ENCODE data around the gene DYNLT5. TPM values are rescaled to one million over a fixed set of nuclear protein-coding genes. Genes with fewer than 3 reads are reported as not detected.
"Not testable (repeated sequence)": the region's sequence is repeated elsewhere in the genome, so short reads cannot be mapped to it uniquely, and the experiment has no call there.

DYNLT5 gene
- 0.25 and 0.44 TPM in 2 replicates for total RNA-seq (2012; rRNA removed)

GRCh38 chr1:66752000-66752592 lies at the start of gene DYNLT5:
DYNLT5 (plus strand) TSS chr1:66752459; CDS start chr1:66754659, 2,200 bp downstream.
- Histone ChIP-seq H3K4me3 (ENCODE audit: low read length) (peak within 1 kb of the TSS; percentile 70), H3K4me1 (ENCODE audit: control insufficient read depth, insufficient read depth, low read length) (peaks cover 50% of the 10 kb centered on the region), H3K36me3 (ENCODE audit: insufficient read depth, low read length) (no peaks in the 10 kb centered on the region), H3K9ac (ENCODE audit: low read depth, low read length) (peak within 1 kb of the TSS; percentile 71), H3K27me3 (ENCODE audit: control insufficient read depth, insufficient read depth, low read length) (no peaks in the 10 kb centered on the region), H3K4me2 (ENCODE audit: low read length) (peak within 1 kb of the TSS; percentile 90), H3K9me3 (replicated peaks; ENCODE audit: low read length) (no peaks in the 10 kb centered on the region)

- no peaks in the 10 kb centered on the region for H3K4me1 ChIP-seq (ENCODE audit: control insufficient read depth, insufficient read depth, low read length)
- no peak overlapping the region for H3K9ac ChIP-seq (ENCODE audit: low read depth, low read length)
- H3K4me3 ChIP-seq (ENCODE audit: low read length) = no peak overlapping the region
- H3K4me2 ChIP-seq (ENCODE audit: low read length) = no peak overlapping the region
- H3K9me3 ChIP-seq (replicated peaks; ENCODE audit: low read length) = no peaks in the 10 kb centered on the region
- H3K27me3 ChIP-seq (ENCODE audit: control insufficient read depth, insufficient read depth, low read length) = no peaks in the 10 kb centered on the region
- H3K36me3 ChIP-seq (ENCODE audit: insufficient read depth, low read length) = peaks cover under 1% of the 10 kb centered on the region
Measured at GRCh38 chr1:66704177-66704875, 47.9 kb upstream of the DYNLT5 start.

- Histone ChIP-seq H3K27me3 (ENCODE audit: control insufficient read depth, insufficient read depth, low read length) (no peaks in the 10 kb centered on the region), H3K4me2 (ENCODE audit: low read length) (no peak overlapping the region), H3K4me1 (ENCODE audit: control insufficient read depth, insufficient read depth, low read length) (no peaks in the 10 kb centered on the region), H3K4me3 (ENCODE audit: low read length) (no peak overlapping the region), H3K9me3 (replicated peaks; ENCODE audit: low read length) (no peaks in the 10 kb centered on the region), H3K36me3 (ENCODE audit: insufficient read depth, low read length) (no peaks in the 10 kb centered on the region), H3K9ac (ENCODE audit: low read depth, low read length) (no peak overlapping the region)
Measured at GRCh38 chr1:66705110-66705509, 47.1 kb upstream of the DYNLT5 start.

GRCh38 chr1:66711420-66711819 lies 40.8 kb upstream of the DYNLT5 start:
- H3K27me3 ChIP-seq (ENCODE audit: control insufficient read depth, insufficient read depth, low read length) = no peaks in the 10 kb centered on the region
- no peaks in the 10 kb centered on the region for H3K4me1 ChIP-seq (ENCODE audit: control insufficient read depth, insufficient read depth, low read length)
- no peak overlapping the region for H3K4me3 ChIP-seq (ENCODE audit: low read length)
- H3K9ac ChIP-seq (ENCODE audit: low read depth, low read length) = no peak overlapping the region
- no peak overlapping the region for H3K4me2 ChIP-seq (ENCODE audit: low read length)
- no peaks in the 10 kb centered on the region for H3K9me3 ChIP-seq (replicated peaks; ENCODE audit: low read length)
- H3K36me3 ChIP-seq (ENCODE audit: insufficient read depth, low read length) = no peaks in the 10 kb centered on the region

- H3K4me1 ChIP-seq (ENCODE audit: control insufficient read depth, insufficient read depth, low read length) = no peaks in the 10 kb centered on the region
- H3K9ac ChIP-seq (ENCODE audit: low read depth, low read length) = no peak overlapping the region
- H3K4me2 ChIP-seq (ENCODE audit: low read length) = no peak overlapping the region
- no peak overlapping the region for H3K4me3 ChIP-seq (ENCODE audit: low read length)
- H3K27me3 ChIP-seq (ENCODE audit: control insufficient read depth, insufficient read depth, low read length) = no peaks in the 10 kb centered on the region
- H3K9me3 ChIP-seq (replicated peaks; ENCODE audit: low read length) = no peaks in the 10 kb centered on the region
- no peaks in the 10 kb centered on the region for H3K36me3 ChIP-seq (ENCODE audit: insufficient read depth, low read length)
Measured at GRCh38 chr1:66712839-66713238, 39.4 kb upstream of the DYNLT5 start.

- no peaks in the 10 kb centered on the region for H3K9me3 ChIP-seq (replicated peaks; ENCODE audit: low read length)
- no peaks in the 10 kb centered on the region for H3K27me3 ChIP-seq (ENCODE audit: control insufficient read depth, insufficient read depth, low read length)
- peaks cover 22% of the 10 kb centered on the region for H3K4me1 ChIP-seq (ENCODE audit: control insufficient read depth, insufficient read depth, low read length)
- no peak overlapping the region for H3K9ac ChIP-seq (ENCODE audit: low read depth, low read length)
- no peak overlapping the region for H3K4me3 ChIP-seq (ENCODE audit: low read length)
- no peak overlapping the region for H3K4me2 ChIP-seq (ENCODE audit: low read length)
- H3K36me3 ChIP-seq (ENCODE audit: insufficient read depth, low read length) = no peaks in the 10 kb centered on the region
Measured at GRCh38 chr1:66723985-66724384, 28.3 kb upstream of the DYNLT5 start.

GRCh38 chr1:66725885-66726665 lies 26.2 kb upstream of the DYNLT5 start:
- H3K9ac ChIP-seq (ENCODE audit: low read depth, low read length) = no peak overlapping the region
- H3K9me3 ChIP-seq (replicated peaks; ENCODE audit: low read length) = no peaks in the 10 kb centered on the region
- H3K4me3 ChIP-seq (ENCODE audit: low read length) = no peak overlapping the region
- H3K4me2 ChIP-seq (ENCODE audit: low read length) = no peak overlapping the region
- H3K27me3 ChIP-seq (ENCODE audit: control insufficient read depth, insufficient read depth, low read length) = no peaks in the 10 kb centered on the region
- H3K36me3 ChIP-seq (ENCODE audit: insufficient read depth, low read length) = no peaks in the 10 kb centered on the region
- H3K4me1 ChIP-seq (ENCODE audit: control insufficient read depth, insufficient read depth, low read length) = peaks cover 31% of the 10 kb centered on the region

- Histone ChIP-seq H3K9ac (ENCODE audit: low read depth, low read length) (no peak overlapping the region), H3K4me1 (ENCODE audit: control insufficient read depth, insufficient read depth, low read length) (peaks cover 42% of the 10 kb centered on the region), H3K36me3 (ENCODE audit: insufficient read depth, low read length) (no peaks in the 10 kb centered on the region), H3K9me3 (replicated peaks; ENCODE audit: low read length) (no peaks in the 10 kb centered on the region), H3K4me3 (ENCODE audit: low read length) (no peak overlapping the region), H3K27me3 (ENCODE audit: control insufficient read depth, insufficient read depth, low read length) (no peaks in the 10 kb centered on the region), H3K4me2 (ENCODE audit: low read length) (no peak overlapping the region)
Measured at GRCh38 chr1:66728021-66728420, 24.2 kb upstream of the DYNLT5 start.

- H3K27me3 ChIP-seq (ENCODE audit: control insufficient read depth, insufficient read depth, low read length); H3K4me3 ChIP-seq (ENCODE audit: low read length); H3K4me2 ChIP-seq (ENCODE audit: low read length); H3K9me3 ChIP-seq (replicated peaks; ENCODE audit: low read length); H3K9ac ChIP-seq (ENCODE audit: low read depth, low read length); H3K36me3 ChIP-seq (ENCODE audit: insufficient read depth, low read length): not testable (repeated sequence)
- peaks cover 49% of the 10 kb centered on the region for H3K4me1 ChIP-seq (ENCODE audit: control insufficient read depth, insufficient read depth, low read length)
Measured at GRCh38 chr1:66728716-66729115, 23.5 kb upstream of the DYNLT5 start.

GRCh38 chr1:66729119-66729518 lies 23.1 kb upstream of the DYNLT5 start:
- Histone ChIP-seq H3K9me3 (replicated peaks; ENCODE audit: low read length) (no peaks in the 10 kb centered on the region), H3K36me3 (ENCODE audit: insufficient read depth, low read length) (no peaks in the 10 kb centered on the region), H3K27me3 (ENCODE audit: control insufficient read depth, insufficient read depth, low read length) (no peaks in the 10 kb centered on the region), H3K4me1 (ENCODE audit: control insufficient read depth, insufficient read depth, low read length) (peaks cover 51% of the 10 kb centered on the region), H3K4me3 (ENCODE audit: low read length) (no peak overlapping the region), H3K4me2 (ENCODE audit: low read length) (peak overlapping the region; percentile 0), H3K9ac (ENCODE audit: low read depth, low read length) (no peak overlapping the region)

GRCh38 chr1:66729523-66729922 lies 22.7 kb upstream of the DYNLT5 start:
- H3K9ac ChIP-seq (ENCODE audit: low read depth, low read length) = no peak overlapping the region
- H3K36me3 ChIP-seq (ENCODE audit: insufficient read depth, low read length) = no peaks in the 10 kb centered on the region
- no peaks in the 10 kb centered on the region for H3K27me3 ChIP-seq (ENCODE audit: control insufficient read depth, insufficient read depth, low read length)
- H3K4me3 ChIP-seq (ENCODE audit: low read length) = no peak overlapping the region
- H3K4me2 ChIP-seq (ENCODE audit: low read length) = peak overlapping the region; percentile 0
- H3K9me3 ChIP-seq (replicated peaks; ENCODE audit: low read length) = no peaks in the 10 kb centered on the region
- peaks cover 48% of the 10 kb centered on the region for H3K4me1 ChIP-seq (ENCODE audit: control insufficient read depth, insufficient read depth, low read length)

Measured in skeletal muscle satellite cell (primary cell).